Activated naive CD4-positive, alpha-beta T cell treated with anti-CD3 and anti-CD28 coated beads, Interleukin-2, amount 50 U/mL, for 72 hours (primary cell): ENCODE measurements around the gene FGGY. TPM values are rescaled to one million over a fixed set of nuclear protein-coding genes. Genes with fewer than 3 reads are reported as not detected.

Source experiments
- ATAC-seq, 2 donors: fragments of 150-1000 bp; cut with Tn5 transposase; 2 replicates each; pipeline ENCODE4 v1.10.0; 2021; ENCODE audit warnings: mild to moderate bottlenecking in 2 of 2, moderate library complexity in 2 of 2
- DNase-seq, 2 donors: peaks; one replicate each; pipeline ENCODE4 v3.0.0; 2021 to 2022; ENCODE audit warnings: low spot score in 2 of 2
- H3K27ac Mint-ChIP-seq, 2 donors: one replicate each; pipeline ENCODE4 v1.8.0; 2022; ENCODE audit warnings: mild to moderate bottlenecking in 2 of 2, mixed read lengths in 2 of 2
- H3K36me3 Mint-ChIP-seq, 2 donors: one replicate each; pipeline ENCODE4 v1.8.0; 2022; ENCODE audit warnings: mixed read lengths in 2 of 2
- H3K9me3 Mint-ChIP-seq, 2 donors: one replicate each; pipeline ENCODE4 v1.8.0; 2022; ENCODE audit warnings: mixed read lengths in 2 of 2
- total RNA-seq, 2 donors: library from RNA; stranded (reverse); gene quantifications; one replicate each; pipeline ENCODE4 v1.2.3, GENCODE V29; 2022

The FGGY gene
- total RNA-seq, 2 donors from 2014 or later = 15.0 to 17.0 TPM

DNA sequence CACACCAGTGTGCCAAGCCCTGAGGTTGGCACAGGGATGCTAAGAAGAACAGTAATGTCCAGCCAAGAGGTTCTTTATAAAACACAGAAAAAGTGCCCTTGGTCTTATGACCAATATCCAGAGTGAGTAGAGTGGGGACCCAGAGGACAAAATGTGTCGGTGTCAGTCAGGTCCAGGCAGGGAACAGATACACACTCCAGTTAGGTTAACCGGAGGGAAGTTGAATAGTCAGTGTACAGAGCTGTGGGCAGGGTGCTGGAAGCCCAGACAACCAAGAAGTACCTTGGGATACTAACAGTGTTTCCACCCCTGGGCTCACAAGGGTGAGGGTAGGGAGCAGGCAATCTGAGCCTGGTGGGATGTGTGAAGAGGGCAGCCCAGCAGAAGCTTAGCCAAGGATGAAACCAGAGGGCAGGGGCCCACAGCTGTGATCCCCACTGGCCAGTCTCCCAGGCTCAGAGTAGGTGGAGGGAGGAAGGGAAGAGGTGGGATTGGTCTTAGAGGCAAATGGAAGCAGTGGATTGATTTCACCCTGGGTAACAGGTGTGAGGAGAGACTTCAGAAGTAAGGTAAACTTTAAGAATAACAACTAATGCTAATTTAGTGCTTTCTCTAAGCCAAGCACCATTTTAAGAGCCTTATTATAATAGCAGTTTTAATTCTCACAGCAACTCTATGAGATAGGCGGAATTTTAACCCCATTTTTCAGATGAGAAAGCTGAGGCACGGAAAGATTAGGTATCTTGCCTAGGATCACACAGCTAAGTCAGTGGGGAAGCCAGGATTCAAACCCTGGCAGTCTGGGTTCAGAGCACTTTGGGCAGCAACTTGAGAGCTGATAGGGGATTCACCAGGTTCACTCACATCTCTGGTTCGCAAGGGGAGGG, 374.4 kb downstream of the FGGY start:
- H3K36me3 Mint-ChIP-seq = no peaks in the 10 kb centered on the region
- peak overlapping the region in 1 of 2 donors; percentile 70 for H3K27ac Mint-ChIP-seq
- ATAC-seq = no peak
- no peaks in the 10 kb centered on the region for H3K9me3 Mint-ChIP-seq
- no peak for DNase-seq

DNA sequence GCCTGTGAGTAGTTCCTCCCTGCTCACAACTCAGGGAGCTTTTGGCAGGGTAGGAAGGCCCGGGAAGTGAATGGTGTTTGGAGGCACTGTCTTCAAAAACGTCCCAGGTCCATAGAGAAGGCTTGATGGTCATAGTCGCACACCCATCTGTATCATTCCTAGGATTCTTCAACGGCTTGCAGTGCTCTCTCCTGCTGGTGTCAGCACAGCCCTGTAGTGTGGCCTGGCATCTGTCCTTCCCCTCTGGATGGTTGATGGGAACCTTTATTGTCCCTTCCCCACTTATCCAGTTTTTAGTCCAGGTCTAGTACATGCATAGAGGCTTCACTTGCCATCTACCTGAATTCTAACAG, 375.0 kb downstream of the FGGY start:
- ATAC-seq (no peak), DNase-seq (no peak)
- no peaks in the 10 kb centered on the region for H3K9me3 Mint-ChIP-seq
- H3K27ac Mint-ChIP-seq = no peak overlapping the region
- H3K36me3 Mint-ChIP-seq = no peaks in the 10 kb centered on the region

DNA sequence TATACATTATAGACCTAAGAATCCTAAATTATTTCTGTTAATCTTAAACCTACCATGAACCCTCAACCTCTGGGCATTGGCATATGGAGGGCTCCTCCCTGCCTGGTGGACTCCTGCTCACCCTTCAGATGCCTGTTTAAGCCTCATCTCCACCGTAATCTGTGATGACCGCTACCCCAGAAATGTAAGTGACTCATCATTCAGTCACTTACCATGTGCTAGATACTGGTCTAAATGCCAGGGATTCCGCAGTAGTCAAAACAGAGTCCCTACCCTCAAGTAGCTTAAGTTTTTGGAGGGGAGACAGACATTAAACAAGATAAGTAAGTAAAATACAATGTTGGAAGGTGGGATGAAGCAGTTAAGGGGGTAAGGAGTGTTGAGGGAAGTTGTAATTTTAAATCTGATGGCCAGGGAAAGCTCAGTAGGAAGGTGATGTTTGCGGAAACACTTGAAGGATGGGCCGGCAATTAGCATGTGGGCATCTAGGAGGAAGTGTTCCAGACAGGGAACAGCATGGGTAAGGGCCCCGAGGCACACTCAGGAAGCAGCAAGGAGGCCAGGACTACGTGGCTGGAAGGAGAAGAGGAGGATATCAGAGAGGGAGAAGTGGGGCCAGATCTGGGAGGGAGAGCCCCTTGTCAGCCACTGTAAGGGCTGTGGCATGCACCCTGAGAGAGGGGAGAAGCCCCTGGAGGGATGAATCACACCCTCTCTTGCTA, 376.1 kb downstream of the FGGY start:
- Mint-ChIP-seq H3K9me3 (no peaks in the 10 kb centered on the region), H3K27ac (peak overlapping the region in 1 of 2 donors; percentile 40), H3K36me3 (no peaks in the 10 kb centered on the region)
- no peak for DNase-seq
- ATAC-seq = peak in 1 of 2 donors; percentile 92

DNA sequence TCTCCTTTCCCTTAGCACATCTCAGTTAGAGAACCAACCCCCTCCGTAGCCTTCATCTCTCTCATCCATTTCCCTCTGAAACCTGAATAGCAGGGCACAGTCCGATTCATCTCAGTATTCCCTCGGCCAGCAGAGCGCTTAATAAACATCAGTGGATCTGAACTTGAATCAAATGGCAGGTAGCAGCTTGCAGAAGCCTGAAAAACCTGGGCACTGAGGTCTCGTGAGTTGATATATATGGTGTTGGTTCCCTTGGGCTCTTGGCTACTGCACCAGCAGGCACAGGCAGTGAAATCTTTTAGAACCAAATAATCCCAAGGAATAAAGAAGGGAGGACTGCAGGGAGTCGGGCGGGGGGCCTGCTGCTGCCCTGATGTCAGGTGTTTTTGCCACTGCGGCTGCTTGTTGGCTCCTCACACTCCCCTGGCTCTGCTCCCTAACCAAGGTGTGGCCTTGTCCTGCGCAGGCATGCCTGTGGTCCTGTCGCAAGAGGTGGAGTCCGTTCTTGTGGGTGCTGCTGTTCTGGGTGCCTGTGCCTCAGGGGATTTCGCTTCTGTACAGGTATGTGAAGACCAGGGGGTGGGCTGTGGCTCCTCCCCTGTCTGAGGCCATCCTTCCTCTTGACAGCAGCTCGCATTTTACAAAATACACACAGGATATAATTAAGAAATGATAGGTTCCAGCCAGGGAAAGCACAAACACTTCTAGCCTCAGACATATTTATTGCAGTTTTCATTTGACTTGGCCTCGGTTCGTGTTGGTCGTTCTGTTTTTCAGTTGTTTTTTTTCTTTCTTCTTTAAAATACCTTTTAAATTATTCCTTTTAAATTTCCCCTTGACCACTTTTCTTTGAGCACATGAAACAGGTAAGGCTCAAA, 376.9 kb downstream of the FGGY start:
- H3K36me3 Mint-ChIP-seq = no peaks in the 10 kb centered on the region
- DNase-seq (no peak), ATAC-seq (no peak)
- H3K27ac Mint-ChIP-seq = peak overlapping the region in 1 of 2 donors; percentile 40
- H3K9me3 Mint-ChIP-seq = no peaks in the 10 kb centered on the region

DNA sequence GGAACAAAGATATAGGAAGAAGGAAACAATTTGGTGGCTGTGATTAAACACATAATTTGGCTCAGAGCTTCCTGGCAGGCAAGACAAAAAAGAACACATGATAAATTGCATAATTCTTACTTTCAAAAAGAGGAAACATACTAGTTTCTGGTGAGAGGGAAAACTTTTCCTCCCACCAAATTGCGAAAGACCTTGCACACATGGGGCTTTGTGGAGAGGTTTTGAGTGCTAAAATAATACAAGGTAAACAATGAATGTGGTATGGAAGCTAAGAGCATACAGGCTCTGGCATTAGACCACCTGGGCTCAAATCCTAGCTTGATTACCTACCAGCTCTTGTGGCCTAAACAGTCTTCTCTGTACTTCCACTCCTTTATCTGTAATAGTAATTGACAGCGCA, 377.7 kb downstream of the FGGY start:
- no peak for ATAC-seq
- H3K36me3 Mint-ChIP-seq = no peaks in the 10 kb centered on the region

DNA sequence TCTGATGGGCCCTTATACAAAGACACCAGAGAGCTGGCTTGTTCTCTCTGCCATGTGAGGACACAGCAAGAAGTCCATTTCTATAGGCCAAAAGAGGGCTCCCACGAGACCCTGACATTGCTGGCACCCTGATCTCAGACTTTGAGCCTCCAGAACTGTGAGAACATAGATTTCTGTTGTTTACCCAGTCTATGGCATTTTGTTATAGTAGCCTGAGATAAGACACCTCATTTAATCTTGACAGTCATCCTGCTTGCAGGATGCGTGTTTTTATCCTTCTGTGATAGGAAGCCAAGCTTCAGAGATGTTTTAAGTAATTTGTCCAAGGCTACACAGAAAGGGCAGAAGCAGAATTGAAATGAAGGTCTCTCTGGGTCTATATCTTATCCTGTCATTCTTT, 379.0 kb downstream of the FGGY start:
- Mint-ChIP-seq H3K9me3 (no peaks in the 10 kb centered on the region), H3K36me3 (no peaks in the 10 kb centered on the region), H3K27ac (no peak overlapping the region)
- ATAC-seq = no peak
- no peak for DNase-seq

More for the DNA sequence above, 377.7 kb downstream of the FGGY start:
- Mint-ChIP-seq H3K9me3 (no peaks in the 10 kb centered on the region), H3K27ac (no peak overlapping the region)
- DNase-seq = no peak

DNA sequence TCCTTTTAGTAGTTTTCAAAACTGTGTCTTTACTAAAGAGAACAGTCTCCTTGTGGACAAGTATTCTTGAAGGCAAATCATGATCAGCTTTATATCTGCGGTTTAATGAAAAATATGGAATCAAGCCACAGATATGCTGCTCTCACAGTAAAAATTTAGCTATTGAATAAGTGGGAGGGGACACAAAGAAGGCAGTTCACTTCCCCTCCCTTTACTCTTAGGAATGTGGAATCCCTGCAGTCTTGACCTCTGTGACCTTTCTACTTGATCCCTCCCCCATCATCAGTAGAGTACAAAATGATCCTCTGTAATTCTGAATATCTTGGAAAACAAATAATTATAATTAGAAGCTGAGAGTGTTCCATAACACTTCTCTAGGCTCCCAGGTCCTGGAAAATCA, 381.1 kb downstream of the FGGY start:
- DNase-seq (no peak), ATAC-seq (no peak)
- Mint-ChIP-seq H3K27ac (no peak overlapping the region), H3K9me3 (no peaks in the 10 kb centered on the region), H3K36me3 (no peaks in the 10 kb centered on the region)

DNA sequence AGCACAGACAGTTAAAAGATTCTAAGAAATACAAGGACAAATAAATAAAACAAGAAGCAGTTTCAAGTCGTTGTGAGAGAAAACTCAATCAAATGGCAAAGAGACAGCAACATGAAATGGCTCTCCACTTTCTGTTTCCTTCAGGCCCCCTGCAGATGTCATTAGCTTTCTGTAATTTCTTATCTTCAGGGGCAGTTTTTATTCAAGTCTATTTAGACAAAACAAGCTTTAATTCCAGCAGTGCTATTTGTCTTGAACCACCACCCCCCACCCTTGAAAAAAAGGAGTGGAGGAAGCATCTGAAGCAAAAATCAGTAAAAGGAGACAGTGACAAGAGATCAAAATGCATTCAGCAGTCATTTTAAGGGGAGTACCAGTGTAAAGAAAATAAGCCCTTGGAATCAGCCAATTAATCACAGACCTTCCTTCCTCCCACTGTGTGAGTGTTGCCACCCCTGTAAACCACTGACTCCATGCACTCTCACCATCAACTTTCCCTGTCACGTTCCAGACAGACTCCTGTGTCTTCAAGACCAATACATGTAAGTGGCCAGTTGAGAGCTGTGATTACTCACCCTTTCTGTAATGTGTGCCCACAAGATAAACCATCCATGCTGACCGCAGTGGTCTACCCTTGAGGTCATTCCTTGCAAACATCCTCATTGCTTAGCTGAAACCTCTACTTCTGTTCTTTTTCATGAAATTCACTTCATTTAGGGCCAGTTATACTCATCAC, 381.8 kb downstream of the FGGY start:
- H3K36me3 Mint-ChIP-seq = no peaks in the 10 kb centered on the region
- no peaks in the 10 kb centered on the region for H3K9me3 Mint-ChIP-seq
- peak in 1 of 2 donors; percentile 47 for ATAC-seq

DNA sequence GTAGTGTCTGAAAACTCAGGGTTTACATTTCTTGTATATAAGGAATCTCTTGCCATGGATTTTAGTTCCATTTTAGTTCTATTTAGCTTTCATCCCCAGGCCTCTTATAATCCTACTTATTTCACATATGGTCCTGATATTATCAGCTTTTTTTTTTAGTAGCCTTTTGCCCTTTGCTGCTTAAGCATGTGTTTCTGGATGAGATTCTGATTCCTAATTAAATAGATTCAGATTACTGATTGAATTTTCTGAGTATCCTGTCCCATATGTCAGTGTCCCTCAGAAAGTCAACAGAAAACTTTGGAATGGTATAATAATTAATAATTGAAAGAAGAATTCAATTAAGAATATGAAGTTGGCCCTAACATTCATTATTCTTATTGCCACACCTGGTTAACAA, 383.1 kb downstream of the FGGY start:
- DNase-seq (no peak), ATAC-seq (no peak)
- no peaks in the 10 kb centered on the region for H3K9me3 Mint-ChIP-seq
- H3K36me3 Mint-ChIP-seq = no peaks in the 10 kb centered on the region
- H3K27ac Mint-ChIP-seq = no peak overlapping the region

More for the DNA sequence above, 381.8 kb downstream of the FGGY start:
- no peak for DNase-seq
- H3K27ac Mint-ChIP-seq = peak overlapping the region in 1 of 2 donors; percentile 25

DNA sequence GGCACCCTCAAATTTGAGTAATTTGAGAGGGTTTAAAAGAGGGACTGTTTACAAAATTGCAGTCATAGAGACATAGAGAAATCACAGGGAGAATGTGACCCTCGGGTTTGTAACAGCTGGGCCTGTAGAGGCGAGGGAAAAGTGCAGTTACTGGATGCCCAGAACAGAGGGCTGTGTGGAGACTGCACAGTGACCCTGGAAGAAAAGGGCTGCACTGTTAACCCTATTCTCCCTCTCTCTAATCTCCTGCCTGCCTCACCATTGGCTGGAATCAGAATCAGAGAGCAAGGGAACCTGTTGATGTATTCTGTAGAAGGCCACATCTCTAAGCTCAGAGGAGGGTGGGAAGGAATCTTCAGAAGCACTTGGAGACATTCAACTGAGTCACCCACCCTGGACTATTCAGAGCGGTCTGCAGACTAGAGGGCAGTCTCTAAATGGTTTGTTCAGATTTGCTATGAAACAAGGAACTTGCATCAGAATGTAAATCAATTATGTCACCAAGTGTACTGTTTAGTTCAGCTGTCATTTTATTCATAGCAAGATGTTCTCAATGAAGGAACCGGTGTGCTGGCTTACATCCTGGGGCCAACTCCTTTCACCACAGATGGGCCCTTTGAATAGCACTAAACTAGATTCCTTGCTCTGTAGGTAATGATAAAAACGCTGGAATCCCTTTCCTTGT, 385.6 kb downstream of the FGGY start:
- no peaks in the 10 kb centered on the region for H3K36me3 Mint-ChIP-seq
- no peak for ATAC-seq
- DNase-seq = no peak
- H3K27ac Mint-ChIP-seq = no peak overlapping the region
- H3K9me3 Mint-ChIP-seq = no peaks in the 10 kb centered on the region

DNA sequence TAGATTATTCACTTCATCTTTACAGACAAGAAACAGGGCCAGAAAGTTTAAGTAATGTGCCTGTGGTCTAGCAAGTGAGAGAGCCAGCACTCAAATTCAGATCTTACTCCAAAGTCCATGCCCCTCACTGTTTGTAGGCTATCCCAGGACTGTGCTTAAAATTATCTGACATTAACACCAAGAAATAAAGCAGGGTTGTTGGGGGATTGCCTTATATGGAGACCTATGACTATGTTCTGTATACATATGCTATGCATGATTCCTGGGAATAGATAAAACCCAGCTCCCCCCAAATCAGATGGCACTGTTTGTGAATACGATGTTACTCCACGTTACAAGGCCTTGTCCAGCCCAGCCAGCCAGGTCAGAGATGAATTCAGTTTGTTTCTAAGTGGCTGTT, 386.3 kb downstream of the FGGY start:
- DNase-seq (no peak), ATAC-seq (no peak)
- Mint-ChIP-seq H3K9me3 (no peaks in the 10 kb centered on the region), H3K27ac (no peak overlapping the region), H3K36me3 (no peaks in the 10 kb centered on the region)

DNA sequence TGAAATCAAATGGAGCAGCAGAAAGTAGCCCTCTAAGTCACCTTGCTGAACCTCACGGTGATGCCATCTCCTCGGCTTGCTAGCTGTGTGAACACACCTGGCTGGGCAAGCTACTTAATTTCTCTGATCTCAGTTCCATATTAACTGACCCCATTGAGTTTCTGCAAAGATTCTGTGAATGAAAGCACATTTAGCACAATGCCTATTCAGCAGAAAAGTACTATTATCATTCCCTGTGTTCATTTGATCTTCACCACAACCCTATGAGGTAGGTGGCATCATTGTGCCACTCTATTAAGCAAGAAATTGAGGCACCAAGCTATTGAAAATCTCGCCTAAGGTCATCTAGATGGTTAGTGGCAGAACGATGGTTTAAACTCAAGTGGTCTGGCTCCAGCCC, 387.8 kb downstream of the FGGY start:
- no peak for ATAC-seq
- Mint-ChIP-seq H3K9me3 (no peaks in the 10 kb centered on the region), H3K36me3 (no peaks in the 10 kb centered on the region), H3K27ac (no peak overlapping the region)
- no peak for DNase-seq

DNA sequence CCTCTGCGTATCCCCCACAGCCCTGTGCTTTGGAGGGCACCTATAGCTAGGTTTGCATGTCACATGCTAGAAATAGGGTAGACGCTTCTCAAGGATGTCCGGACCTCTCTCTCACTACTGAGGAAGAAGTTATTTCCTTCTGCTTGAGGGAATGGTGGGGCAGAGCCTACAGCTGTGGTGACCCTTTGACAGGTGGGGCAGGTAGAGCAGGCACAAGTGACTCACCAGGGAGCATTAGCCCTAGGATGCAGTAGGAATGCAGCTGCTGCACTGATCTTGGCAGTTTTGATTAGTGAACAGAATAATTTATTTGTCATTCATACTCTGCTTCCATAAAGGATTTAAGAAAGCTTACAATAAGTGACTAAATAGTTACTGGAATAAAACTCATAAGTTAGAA, 388.2 kb downstream of the FGGY start:
- H3K9me3 Mint-ChIP-seq = no peaks in the 10 kb centered on the region
- ATAC-seq (no peak), DNase-seq (no peak)
- H3K36me3 Mint-ChIP-seq = no peaks in the 10 kb centered on the region
- H3K27ac Mint-ChIP-seq = no peak overlapping the region

DNA sequence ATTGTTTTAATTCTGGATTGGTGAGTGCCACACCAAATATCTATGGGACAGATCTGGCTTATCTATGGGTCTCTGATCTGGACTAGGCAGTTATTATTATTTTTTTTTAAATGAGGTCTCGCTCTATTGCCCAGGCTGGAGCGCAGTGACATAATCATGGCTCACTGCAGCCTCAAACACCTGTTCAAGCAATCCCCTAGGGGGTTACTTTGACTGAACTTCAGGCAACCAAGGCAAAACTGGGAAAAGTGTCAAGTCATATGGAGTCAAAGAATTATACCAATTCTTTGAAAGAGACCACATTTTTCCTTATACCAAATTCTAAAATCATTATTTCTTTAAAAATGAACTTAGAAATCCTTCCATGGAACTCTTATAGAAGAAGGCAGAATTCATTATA, 388.8 kb downstream of the FGGY start:
- Mint-ChIP-seq H3K9me3 (no peaks in the 10 kb centered on the region), H3K36me3 (no peaks in the 10 kb centered on the region), H3K27ac (no peak overlapping the region)
- ATAC-seq = no peak
- DNase-seq = no peak

DNA sequence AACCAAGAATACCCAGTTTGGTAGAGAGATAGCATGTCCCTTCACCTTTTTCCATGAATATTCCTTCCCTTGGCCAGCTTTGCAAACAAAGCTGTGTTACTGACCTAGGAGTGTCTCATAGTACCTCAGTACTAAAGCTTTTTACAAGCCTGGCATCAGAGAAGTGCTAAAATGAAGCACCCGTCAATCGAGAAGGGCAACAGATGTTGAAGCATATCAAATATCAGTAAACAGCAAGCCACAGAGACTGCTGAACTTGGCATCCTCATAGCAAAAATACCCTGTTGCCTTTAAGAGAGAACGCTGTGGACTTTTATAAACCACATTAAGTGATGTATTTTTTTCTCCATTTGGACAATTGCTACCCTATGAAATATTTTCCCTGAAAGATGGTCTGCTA, 389.3 kb downstream of the FGGY start:
- Mint-ChIP-seq H3K36me3 (no peaks in the 10 kb centered on the region), H3K27ac (no peak overlapping the region), H3K9me3 (no peaks in the 10 kb centered on the region)
- DNase-seq = no peak
- no peak for ATAC-seq

DNA sequence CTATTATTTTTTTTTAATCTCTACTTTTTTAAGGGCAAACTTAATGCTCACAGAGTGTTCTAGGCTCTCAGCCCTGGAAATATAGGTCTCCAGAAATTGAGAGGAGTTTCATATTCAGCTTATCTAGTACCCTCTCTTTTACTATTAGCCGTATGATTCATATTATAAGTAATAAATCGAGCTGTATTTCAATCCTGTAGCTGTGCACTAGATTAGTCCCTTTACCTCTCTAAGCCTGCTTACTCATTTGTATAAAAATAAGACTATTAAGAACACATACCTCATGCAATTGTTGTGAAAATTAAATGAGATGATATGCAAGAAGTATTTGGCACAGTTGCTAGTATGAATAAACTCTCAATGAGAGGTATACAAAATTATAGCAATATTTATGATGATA, 389.7 kb downstream of the FGGY start:
- H3K27ac Mint-ChIP-seq = no peak overlapping the region
- no peaks in the 10 kb centered on the region for H3K36me3 Mint-ChIP-seq
- no peaks in the 10 kb centered on the region for H3K9me3 Mint-ChIP-seq
- DNase-seq (no peak), ATAC-seq (no peak)
